Left lung (tissue), 10 donors: Measurements from ENCODE around the gene NRG3. TPM values are rescaled to one million over a fixed set of nuclear protein-coding genes. Genes with fewer than 3 reads are reported as not detected.

Experiments used
- ATAC-seq: fragments of 200-7000 bp; cut with Tn5 transposase; one replicate; pipeline ENCODE4 v1.9.1; 2020; ENCODE audit warnings: moderate library complexity
- DNase-seq, 4 donors: peaks; one replicate each; pipeline ENCODE4 v3.0.0-alpha.2; 2013 to 2020
- H3K27ac ChIP-seq, 2 donors: fragments of 200-600 bp; sonication (generic) in 1 of 2; one replicate each; pipeline versions ENCODE4 v1.5.0 to v1.8.0; 2020 to 2021
- H3K27me3 ChIP-seq, 2 donors: fragments of 200-600 bp; sonication (generic) in 1 of 2; one replicate each; pipeline versions ENCODE4 v1.5.0 to v1.8.0; 2020 to 2021
- H3K36me3 ChIP-seq, 2 donors: fragments of 200-600 bp; sonication (generic) in 1 of 2; one replicate each; pipeline versions ENCODE4 v1.5.0 to v1.8.0; 2020 to 2021
- H3K4me1 ChIP-seq, 2 donors: fragments of 200-600 bp; one replicate each; pipeline ENCODE4 v1.8.0; 2021
- H3K4me3 ChIP-seq, 2 donors: fragments of 200-600 bp; sonication (generic) in 1 of 2; one replicate each; pipeline versions ENCODE4 v1.5.0 to v1.8.0; 2020 to 2021; ENCODE audit warnings: mild to moderate bottlenecking in 1 of 2
- H3K9me3 ChIP-seq, 2 donors: fragments of 200-600 bp; sonication (generic) in 1 of 2; one replicate each; pipeline versions ENCODE4 v1.5.0 to v1.8.0; 2020 to 2021
- CTCF ChIP-seq, 2 donors: fragments of 200-600 bp; sonication (generic) in 1 of 2; IDR thresholded peaks; one replicate each; pipeline versions ENCODE4 v1.5.0 to v1.8.0; 2021; ENCODE audit warnings: antibody characterized with exemption in 2 of 2
- intact Hi-C, 2 donors: fragments of 100-400 bp; cut with DNase I; formaldehyde crosslinking; loops; one replicate each; pipeline versions ENCODE4 v1.11.2 to v1.14.2; 2022
- polyA plus RNA-seq, 6 donors: library from polyadenylated mRNA; unstranded; fragments of 120-200 nt; gene quantifications; one replicate each; pipeline ENCODE4 v1.2.1, GENCODE V29; 2013; ENCODE audit not compliant: insufficient read length in 6 of 6
- total RNA-seq, 2 donors: library from RNA; stranded (reverse); fragmentation: NEBNext Ultra II Directional; extraction: Animal tissue kit (Norgen Biotek cat#: 25700); gene quantifications; one replicate each; pipeline ENCODE4 v1.2.1, GENCODE V29; 2021
- donor health status: DM: no; HTN: yes; CAD: no.
- donor health status: DM: no; HTN: no; CAD: no.

The NRG3 gene
- total and polyA plus RNA-seq, 8 donors = 1.0 to 1.7 (median 1.1) TPM

GRCh38 chr10:82409671-82410070, 534.7 kb downstream of the NRG3 start:
- ATAC-seq (no peak), DNase-seq (peak in 1 of 4 donors; percentile 10)
- no peak for TF ChIP-seq CTCF (IDR thresholded peaks at IDR 0.05)
- intact Hi-C loops = no loop called here
- Histone ChIP-seq H3K4me1 (no peaks in the 10 kb centered on the region), H3K9me3 (no peaks in the 10 kb centered on the region), H3K4me3 (no peak overlapping the region), H3K27me3 (no peaks in the 10 kb centered on the region), H3K36me3 (no peaks in the 10 kb centered on the region), H3K27ac (no peak overlapping the region)

- no peak for DNase-seq
- H3K36me3 ChIP-seq = no peaks in the 10 kb centered on the region
- H3K9me3 ChIP-seq = no peaks in the 10 kb centered on the region
- no peak for ATAC-seq
- no peak for TF ChIP-seq CTCF (IDR thresholded peaks at IDR 0.05)
- no peak overlapping the region for H3K4me3 ChIP-seq
- H3K4me1 ChIP-seq = no peaks in the 10 kb centered on the region
- intact Hi-C loops = no loop called here
- no peak overlapping the region for H3K27ac ChIP-seq
- no peaks in the 10 kb centered on the region for H3K27me3 ChIP-seq
Observed at GRCh38 chr10:82411416-82411815, 536.4 kb downstream of the NRG3 start.

- intact Hi-C loops = no loop called here
- Histone ChIP-seq H3K27me3 (no peaks in the 10 kb centered on the region), H3K4me1 (no peaks in the 10 kb centered on the region), H3K9me3 (no peaks in the 10 kb centered on the region), H3K27ac (no peak overlapping the region), H3K4me3 (no peak overlapping the region), H3K36me3 (no peaks in the 10 kb centered on the region)
- no peak for TF ChIP-seq CTCF (IDR thresholded peaks at IDR 0.05)
- no peak for DNase-seq
- ATAC-seq = no peak
Observed at GRCh38 chr10:82420001-82420400, 545.0 kb downstream of the NRG3 start.

- no peak overlapping the region for H3K4me3 ChIP-seq
- intact Hi-C loops = no loop called here
- H3K9me3 ChIP-seq = peaks cover 0 to 54% of the 10 kb centered on the region in 2 donors
- no peak for TF ChIP-seq CTCF (IDR thresholded peaks at IDR 0.05)
- no peaks in the 10 kb centered on the region for H3K27me3 ChIP-seq
- no peaks in the 10 kb centered on the region for H3K4me1 ChIP-seq
- H3K27ac ChIP-seq = no peak overlapping the region
- H3K36me3 ChIP-seq = no peaks in the 10 kb centered on the region
- DNase-seq (no peak), ATAC-seq (no peak)
Observed at GRCh38 chr10:82429302-82429701, 554.3 kb downstream of the NRG3 start.

- no peak for TF ChIP-seq CTCF (IDR thresholded peaks at IDR 0.05)
- intact Hi-C loops = no loop called here
- DNase-seq = no peak
- Histone ChIP-seq H3K27ac (no peak overlapping the region), H3K36me3 (no peaks in the 10 kb centered on the region), H3K9me3 (peaks cover 0 to 19% of the 10 kb centered on the region in 2 donors), H3K27me3 (no peaks in the 10 kb centered on the region), H3K4me3 (no peak overlapping the region), H3K4me1 (no peaks in the 10 kb centered on the region)
- ATAC-seq = no peak
Observed at GRCh38 chr10:82438277-82438676, 563.3 kb downstream of the NRG3 start.
